OCI-LY1 (cell line): ENCODE data around the gene GRIP1.

ENCODE experiments used
- CTCF ChIP-seq: fragments of 200-600 bp; sonication (generic), shearing (Covaris generic); IDR thresholded peaks from 2 replicates; pipeline ENCODE4 v1.5.1; 2017; ENCODE audit warnings: mild to moderate bottlenecking, antibody characterized with exemption, low read length, moderate library complexity, mixed read lengths
- EZH2 ChIP-seq: fragments of 200-600 bp; sonication (generic), shearing (Covaris generic); IDR thresholded peaks from 2 replicates; pipeline ENCODE4 v1.8.0; 2017; ENCODE audit warnings: borderline replicate concordance, mixed run types, mild to moderate bottlenecking, antibody characterized with exemption, low read length, moderate library complexity, mixed read lengths

- no peak for TF ChIP-seq CTCF
- TF ChIP-seq EZH2 = no peak
Measured at GRCh38 chr12:66590275-66590985, 88.4 kb downstream of the GRIP1 start.
